Stimulated activated CD8-positive, alpha-beta memory T cell treated with anti-CD3 and anti-CD28 coated beads, Interleukin-4, amount 100 ng/mL, for 4 hours (primary cell): ENCODE measurements around the gene CFAP92.

ENCODE experiments used
- DNase-seq, 2 donors: peaks; one replicate each; pipeline ENCODE4 v3.0.0-alpha.2; 2020; ENCODE audit warnings: low read depth in 2 of 2, low spot score in 1 of 2

The CFAP92 gene

DNA sequence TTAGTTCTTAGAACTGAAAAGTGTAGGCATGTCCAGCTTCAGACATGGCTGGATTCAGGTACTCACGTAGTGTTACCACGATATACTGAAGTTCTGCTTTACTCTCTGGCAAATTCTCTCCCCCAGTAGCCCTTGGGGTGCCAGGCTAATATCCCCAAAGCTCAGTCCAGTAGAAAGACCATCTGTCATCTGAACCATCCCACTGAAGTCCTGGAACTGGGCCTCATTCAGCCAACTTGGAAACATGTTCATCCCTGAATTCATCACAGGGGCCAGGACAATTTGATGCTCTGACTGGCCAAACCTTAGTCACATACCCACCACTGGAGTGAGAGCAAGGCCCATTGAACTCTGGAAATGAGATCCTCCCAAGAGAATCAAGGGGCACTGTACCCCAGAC lies 15.4 kb upstream of the CFAP92 start:
- DNase-seq: no peak

DNA sequence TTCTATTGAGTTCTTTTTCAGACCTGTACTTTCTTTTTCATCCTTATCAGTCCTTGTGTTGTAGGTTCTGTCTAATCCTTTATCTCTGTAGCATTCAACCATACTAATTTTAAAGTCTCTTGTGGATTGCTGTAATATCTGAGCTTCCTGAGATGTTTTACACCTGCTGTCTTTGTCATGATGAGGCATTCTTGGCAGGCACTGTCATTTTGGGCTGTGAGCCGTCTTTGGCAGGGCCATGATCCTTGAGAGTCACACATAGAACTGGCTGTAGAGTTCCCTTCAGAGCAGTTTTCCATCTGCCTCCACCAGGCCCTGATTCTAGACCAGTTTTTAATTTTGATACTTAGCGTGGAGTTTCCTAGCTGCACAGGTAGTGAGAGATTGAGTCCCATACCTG lies 13.9 kb upstream of the CFAP92 start:
- no peak for DNase-seq

DNA sequence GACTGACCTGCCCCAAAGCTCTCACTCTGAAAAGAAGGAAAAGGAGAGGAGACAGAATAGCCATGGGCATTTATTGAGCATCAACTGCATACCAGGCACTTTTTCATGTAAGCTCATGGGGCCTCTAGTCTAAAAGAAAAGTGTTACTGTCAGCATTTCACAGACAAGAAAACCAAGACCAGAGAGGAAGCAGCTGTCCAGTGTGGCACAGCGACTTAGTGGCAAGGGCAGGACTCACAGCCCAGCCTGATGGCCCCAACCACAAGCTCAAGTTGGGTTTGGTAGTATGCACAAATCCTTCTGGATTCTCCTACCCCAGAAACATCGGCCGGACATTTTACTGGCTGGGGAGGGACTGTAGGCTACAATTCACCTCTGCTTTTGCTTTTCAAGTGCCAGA lies 13.0 kb upstream of the CFAP92 start:
- no peak for DNase-seq

DNA sequence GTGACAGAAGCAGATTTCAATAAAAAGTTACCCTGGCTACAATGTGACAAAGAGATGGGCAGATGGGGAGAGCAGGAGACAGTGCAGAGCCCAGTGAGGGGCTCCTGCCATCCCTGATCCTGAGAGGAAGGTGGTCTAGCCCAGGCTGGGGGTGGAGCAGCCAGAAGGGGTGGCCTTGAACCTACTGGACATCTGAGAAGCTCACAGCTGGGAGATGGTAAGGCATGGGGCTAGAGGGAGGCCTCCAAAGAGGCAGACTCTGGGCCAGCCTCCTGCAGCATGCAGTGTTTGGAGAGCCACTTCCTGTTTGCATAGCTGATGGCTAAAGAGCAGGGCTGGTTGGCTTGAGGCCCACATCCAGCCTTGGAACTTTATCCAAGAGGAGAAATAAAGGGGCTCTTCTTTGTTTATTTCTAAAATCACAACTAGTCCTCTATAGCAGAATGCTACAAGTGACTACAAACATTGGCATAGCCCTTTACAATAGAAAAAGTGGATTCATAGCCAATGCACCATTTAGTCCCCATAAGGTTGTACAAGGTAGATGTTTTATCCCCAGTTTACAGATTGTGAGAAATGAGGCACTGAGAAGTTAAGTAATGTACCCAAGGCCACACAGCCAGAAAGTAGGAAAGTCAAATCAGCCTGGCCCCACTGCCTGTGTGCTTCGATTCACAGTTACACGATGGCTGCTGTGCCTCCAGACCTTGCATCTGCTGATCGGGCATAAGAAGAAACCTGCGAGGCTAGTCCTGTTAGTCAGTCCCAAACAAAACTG lies 11.8 kb upstream of the CFAP92 start:
- no peak for DNase-seq

DNA sequence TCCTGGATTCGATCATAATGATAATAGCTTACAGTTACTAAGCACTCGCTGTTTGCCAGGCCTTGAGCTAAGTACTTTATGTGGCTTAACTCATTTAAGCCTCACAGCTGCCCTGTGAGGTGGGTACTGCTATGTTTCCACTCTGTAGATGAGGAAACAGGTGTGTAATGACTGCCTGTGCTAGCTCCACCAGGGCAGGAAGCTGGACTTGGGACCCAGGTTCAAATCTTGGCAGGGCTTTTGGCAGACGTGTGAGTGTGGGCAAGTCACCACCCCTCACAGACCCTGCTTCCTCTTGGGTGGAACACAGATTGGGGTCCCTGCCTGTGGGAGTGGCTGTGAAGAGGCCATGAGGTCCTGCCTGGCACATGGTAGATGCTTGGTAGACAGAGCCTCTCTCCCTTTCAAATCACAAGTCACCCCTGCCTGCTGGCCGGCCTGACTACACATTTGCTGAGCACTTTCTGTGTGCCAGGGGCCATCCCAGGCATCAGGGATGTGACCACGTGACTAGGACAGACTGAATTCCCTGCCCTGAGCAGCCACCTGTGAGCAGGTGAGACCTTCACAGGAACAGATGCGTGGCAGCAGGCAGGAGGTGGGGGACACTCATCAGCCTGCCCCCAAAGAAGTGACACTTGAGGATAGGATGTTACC lies 10.9 kb upstream of the CFAP92 start:
- no peak for DNase-seq

DNA sequence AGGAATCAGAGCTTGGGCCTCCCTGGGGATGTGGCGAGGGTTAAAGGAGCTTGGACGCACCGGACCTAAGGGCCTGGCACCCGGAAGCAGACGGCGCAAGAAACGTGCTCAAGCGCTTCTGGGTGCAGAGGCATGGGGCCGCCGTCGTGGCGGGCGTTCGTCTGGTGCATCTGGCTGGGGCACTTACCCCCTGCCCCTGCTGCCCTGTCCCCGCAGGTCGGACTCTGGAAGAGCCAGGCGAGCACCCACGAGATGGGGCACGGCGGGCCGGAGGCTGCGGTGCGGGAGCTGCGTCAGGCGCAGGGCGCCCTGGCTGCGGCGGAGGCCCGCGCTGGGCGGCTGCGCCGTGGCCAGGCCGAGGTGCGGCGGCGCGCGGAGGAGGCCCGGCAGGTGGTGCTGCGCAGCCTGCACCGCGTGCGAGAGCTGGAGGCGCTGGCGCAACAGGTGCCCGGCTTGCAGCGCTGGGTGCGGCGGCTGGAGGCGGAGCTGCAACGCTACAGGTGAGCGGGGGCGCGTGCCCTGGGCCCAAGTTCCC lies 9.8 kb upstream of the CFAP92 start:
- DNase-seq: no peak

DNA sequence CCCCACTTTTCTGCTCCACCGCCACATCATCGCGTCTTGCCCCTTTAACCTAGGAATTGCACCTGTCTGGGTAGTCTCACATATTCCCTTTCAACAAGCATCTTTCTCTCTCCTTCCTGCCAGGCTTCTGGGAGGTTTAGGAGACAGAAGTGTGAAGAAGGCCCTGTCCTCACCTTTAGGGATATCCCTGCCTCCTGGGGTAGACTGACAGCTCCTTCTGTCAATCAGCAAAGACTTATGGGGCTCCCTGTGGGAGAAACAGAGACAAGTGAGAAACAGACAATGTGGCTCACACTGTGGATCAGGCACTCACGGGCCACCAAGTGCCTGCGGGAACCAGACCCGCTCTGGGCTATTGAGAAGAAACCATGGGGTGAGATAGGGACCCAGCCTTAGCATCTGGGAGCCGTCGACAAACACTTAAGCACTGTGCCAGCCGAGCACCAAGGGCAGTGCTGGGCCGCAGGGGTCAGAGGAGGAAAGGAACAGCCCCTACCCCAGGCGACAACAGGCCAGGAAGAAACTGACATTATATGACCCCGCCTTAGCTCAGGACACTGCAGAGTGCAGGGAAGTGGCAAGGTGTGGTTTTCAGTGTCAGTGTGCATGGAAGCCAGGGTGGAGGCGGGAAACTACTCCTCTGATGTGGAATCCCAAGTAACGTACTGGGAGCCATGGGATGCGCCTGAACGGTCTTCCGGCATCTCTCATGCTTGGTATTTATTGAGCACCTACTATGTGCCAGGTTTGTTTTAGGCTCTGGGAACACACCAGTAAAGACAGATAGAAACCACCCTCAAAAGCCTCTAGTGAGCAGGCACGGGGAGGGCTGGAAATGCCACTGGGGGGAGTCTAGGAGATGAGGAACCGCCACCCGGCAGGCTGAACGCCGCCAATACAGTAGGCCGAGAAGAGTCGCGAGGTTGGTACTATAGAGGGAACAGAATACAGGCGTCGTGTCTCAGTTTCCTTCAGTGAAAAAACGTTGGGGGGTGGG lies 9.0 kb upstream of the CFAP92 start:
- no peak for DNase-seq

DNA sequence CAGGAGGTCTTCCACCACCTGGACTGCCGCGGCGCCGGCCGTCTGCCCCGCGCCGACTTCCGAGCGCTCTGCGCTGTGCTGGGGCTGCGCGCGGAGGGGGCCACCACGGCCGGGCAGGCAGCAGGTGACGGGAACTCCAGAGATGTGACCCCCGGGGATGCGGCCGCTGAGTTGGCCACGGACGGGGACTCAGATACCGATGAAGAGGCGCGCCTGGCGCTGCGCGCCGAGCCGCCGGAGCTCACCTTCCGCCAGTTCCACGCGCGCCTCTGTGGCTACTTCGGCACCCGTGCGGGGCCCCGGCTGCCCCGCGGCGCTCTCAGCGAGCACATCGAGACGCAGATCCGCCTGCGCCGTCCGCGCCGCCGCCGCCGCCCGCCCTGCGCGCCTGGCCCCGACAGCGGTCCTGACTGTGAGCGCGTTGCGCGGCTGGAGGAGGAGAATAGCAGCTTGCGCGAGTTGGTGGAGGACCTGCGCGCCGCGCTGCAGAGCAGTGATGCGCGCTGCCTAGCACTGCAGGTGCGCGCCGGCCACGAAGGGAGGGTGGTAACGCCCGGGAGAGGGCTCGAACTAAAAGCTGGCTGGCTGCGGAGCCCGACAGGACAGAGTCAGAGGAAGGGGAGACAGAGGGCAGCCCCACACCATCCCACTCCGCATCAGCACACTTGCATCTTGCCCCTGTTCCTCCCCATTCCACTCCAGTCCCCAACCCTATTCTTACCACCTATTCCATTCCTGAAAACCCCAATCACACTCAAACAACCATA lies 8.1 kb upstream of the CFAP92 start:
- no peak for DNase-seq

DNA sequence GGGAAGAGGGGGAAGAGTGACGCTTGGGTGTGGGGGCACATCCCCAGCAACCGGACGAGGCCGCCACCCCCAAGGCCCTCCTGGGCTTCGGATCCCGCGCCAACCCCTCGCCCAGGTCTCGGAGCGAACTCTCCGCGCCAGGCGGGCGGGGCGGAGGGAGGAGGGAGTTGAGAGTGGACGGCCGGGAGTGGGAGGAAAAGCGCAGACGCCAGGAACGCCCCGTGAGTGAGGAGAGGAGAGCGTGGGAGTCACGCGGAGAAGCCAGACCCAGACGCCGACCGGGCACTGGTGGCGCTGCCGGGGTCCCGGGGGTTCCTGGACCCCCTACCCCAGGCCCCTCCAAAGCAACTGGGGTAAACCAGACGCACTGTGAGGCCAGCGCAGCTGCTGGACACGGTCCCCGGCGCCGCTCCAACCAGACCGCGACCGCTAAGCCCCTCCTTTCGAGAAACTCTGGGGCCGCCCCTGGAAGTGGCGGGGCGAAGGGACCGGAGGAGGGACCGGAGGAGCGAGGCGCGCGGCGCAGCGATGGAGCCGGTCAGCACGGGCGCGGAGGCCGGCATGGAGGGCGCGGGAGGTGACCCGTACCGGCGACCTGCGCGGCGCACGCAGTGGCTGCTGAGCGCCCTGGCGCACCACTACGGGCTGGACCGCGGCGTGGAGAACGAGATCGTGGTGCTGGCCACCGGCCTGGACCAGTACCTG lies 7.4 kb upstream of the CFAP92 start, which contains the start of gene EFCC1:
Gene EFCC1 (plus strand): TSS at position 204 of the 705 bp plus-strand sequence. CDS start 325 bp downstream, at position 529.
- no peak for DNase-seq

DNA sequence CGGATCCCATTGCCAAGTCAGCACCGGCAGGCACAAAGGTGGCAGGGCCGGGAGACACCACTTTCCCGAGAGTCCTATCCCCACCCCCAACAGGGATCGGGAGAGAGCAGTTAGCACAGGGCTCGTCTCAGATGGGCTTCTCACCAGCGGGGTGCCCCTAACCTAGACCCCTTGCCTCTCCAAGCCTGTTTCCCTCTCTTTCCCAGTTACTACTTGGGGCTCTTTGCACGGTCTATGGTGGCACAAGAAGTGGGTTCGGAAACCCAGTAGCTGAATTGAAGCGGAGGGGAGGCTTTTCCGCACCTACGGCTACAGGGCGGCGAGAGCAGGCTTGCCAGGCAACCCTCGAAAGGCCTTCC lies 6.8 kb upstream of the CFAP92 start:
- no peak for DNase-seq

DNA sequence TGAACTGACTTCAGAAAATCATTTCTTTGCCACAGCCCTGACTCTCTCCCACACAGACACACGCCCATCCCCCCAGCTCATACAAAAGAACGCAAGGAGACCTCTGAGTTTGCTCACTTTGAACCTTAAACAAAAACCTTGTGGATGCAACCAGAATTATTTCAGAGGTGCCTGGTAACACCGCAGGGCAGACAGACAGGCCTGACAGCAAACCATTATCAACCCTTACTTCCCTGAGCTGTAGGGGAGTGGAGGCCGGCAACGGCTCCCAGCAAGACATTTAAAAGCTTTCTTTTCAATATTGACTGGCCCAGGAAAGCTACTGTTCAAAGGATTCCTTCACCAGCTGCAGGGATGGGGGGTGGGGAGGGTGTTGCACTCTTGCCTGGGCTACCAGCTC lies 5.2 kb upstream of the CFAP92 start:
- no peak for DNase-seq

DNA sequence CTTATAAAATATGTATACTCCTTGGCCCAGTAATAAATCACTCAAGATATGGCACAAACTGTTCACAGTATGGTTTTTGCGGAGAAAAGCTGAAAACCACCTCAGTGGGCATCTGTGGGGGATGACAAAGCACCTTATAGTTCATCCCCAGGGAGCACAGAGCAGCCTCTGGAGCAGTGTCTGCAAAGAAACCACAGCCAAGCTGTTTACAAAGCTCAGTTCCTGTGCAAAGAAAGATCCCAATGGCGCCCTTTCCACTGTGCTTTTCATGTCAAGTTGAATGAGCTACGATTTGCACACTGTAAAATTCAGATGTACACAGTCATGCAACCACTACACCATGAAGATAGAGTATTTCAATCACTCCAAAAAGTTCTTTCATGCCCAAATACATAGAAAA lies 4.7 kb upstream of the CFAP92 start:
- no peak for DNase-seq

DNA sequence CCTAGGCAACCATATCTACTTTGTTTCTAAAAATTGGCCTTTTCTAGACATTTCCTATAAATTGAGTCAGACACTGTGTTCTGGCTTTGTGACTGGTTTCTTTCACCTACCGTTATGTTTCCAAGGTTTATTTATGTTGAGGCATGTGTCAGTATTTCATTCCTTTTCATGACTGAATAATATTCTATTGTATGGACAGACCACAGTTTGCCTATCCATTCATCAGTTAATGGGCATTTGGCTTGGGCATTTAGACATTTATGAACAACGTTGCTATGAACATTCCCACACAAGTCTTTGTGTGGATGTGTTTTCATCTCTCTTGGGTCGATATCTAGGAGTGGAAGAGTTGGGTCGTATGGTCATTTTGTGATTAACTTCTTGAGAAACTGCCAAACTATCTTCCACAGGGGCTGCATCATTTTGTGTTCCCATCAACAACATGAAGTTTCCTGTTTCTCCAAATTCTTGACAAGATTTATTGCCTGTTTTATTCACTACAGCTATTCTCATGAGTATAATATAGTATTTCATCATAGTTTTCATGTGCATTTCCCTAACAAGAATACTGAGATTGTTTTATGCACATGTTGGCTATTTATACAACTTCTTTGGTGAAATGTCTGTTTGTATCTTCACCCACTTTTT lies 3.7 kb upstream of the CFAP92 start:
- no peak for DNase-seq

DNA sequence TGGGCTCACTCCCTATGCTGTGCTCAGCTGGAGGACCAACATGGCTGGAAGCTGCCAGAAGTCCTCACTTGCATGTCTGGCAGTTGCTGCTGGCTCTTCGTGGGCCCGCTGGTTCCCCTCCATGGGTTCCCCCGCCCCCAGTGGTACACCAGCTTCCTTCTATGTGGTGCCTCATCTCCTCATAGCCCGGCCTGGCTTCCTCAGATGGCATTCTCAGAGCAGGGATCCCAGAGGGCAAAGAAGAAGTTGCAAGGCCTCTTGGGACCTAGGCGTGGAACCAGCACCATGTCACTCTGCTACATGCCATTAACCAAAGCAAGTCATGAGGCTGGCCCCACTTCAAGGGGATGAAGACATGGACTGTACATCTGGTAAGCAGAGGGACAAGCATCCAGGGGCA lies 2.9 kb upstream of the CFAP92 start:
- no peak for DNase-seq

DNA sequence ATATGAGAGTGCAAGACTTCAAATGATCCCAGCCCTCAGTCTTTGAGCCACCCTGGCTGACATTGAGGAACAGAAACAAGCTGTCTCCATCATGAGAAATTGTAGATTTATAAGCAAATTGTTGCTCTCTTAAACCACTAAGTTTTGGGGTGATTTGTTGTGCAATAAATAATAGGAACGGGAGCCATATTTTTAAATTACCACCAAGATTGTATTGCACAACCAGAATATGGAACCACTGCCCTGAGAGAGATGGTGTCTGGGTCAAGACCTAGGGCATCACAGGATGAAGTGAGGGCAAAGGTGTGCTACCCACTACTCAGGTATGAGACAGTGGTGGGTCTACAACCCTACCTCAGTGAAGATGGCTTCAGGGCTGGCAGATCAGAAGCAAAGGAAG lies 2.3 kb upstream of the CFAP92 start:
- no peak for DNase-seq

DNA sequence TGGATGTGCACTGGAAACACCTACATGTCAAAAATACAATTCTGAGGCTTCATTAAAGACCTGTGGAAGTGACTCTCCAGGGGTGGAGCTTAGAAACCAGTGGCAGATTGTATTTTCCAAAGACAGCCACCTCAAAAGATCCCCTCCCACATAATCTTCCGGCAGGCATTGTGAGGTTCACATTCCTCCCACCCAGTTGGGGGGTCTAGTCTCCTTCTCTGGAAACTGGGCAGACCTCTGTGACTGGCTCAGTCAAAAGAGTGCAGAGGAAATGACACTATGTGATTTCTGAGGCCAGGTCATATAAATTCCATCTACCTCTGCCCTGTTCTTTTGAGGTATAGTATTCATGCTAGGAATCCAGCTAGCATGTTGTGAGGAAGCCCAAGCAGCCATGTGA lies 1.9 kb upstream of the CFAP92 start:
- no peak for DNase-seq

DNA sequence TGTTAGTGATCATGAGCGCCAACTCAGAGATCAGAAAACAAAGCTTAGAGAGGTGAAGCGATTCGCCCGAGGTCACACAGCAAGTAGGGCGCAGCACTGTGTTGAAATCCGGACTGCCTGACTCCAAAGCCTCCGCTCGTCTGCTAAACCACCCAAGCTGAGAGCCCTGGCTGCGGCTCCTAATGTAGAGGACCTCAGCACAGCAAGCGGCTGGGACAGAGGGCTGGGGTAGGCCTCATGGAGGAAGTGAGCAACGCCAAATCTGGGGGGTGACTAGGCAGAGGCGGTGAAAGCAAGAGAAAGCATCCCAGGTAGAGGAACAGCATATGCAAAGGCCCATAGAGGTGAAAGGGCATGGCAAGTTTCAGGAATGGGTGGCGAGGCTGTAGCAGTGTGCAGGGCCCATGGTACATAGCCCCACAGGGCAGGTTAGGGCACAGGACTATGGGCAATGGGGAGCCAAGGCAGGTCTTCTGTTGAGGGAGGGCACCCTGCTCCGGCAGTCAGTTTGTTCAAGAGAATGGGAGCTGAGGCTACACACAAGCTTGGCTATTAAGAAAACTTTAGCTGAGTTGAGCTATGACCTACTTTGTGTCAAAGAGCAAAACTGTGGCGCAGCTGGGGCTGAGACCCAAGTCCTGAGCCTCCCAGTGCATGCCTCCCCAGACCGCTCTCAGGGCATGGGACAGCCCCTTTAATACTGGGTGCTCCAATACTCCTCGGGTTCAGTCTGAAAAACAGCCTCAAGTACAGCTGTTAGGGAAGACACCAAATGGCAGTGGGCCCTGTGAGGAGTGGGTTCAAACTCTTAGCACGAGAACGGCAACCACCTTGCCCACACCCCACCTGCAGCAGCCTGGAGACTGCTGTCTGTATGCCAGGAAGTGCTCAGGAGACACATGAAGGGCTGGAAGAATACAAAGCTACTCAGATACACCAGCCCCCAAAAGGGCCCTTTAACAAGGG lies 988 bp upstream of the CFAP92 start:
- no peak for DNase-seq

DNA sequence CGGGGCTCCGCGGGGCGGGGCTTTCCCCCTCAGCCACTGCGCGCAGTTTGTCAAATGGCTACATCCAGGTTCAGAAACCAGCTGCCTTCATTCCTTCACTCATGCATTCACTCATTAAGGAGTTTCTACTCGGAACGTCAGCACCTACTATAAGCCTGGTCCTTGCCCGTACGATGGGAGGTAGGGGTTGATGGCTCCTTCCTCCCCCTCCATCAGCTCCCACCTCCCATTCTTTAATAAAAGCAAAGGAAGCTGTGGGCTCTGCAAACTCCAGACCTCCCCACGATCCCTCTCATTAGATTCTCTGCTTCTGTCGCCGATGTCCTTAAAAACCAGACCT lies 267 bp upstream of the CFAP92 start:
- no peak for DNase-seq
